Stimulated activated CD4-positive, alpha-beta T cell treated with anti-CD3 and anti-CD28 coated beads, Interleukin-1b, Interleukin-23, amount 100 ng/mL, for 1 hour (primary cell): ENCODE results near the gene PARP15.
"Not testable (repeated sequence)": the region's sequence is repeated elsewhere in the genome, so short reads cannot be mapped to it uniquely, and the experiment has no call there.

ENCODE experiments used
- DNase-seq, 2 donors: peaks; one replicate each; pipeline ENCODE4 v3.0.0-alpha.2; 2020; ENCODE audit warnings: low read depth in 2 of 2

The PARP15 gene

DNA sequence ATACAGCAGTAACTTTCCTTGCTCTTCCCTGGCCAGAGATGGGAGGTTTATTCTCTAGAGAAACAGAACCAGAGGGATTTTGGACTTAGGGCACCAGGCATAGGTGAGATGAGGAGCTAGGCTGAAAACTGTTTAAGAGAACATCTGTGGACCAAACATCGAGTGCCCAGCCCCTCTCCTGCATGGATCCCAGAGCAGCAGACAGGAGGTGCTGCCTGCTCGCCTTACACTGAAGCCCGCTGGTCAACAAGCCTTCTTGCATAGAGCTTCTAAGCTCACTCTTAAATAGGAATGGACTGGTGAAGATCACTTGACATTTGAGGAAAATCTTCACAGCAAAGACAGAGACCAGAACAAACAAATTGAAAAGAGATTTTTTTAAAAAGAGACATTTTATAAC lies 41.2 kb downstream of the PARP15 start:
- no peak for DNase-seq

DNA sequence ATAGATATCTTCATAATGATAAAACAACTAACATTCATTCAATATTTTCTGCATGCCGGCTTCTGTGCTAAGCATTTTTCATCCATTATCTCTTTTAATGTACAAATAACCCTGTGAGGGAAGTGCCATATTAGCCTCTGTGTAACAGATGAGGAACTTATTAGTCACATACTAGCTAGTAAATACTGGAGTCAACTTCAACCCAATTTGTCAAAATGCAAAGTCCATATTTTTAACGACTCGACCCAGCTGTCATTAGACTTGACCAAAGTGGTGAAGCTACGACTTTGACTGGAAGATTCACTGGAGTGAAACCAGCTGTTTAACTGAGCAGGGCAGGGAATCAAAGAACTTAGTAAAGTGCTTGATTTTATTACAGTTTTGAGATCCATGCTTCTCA lies 41.6 kb downstream of the PARP15 start:
- no peak for DNase-seq

DNA sequence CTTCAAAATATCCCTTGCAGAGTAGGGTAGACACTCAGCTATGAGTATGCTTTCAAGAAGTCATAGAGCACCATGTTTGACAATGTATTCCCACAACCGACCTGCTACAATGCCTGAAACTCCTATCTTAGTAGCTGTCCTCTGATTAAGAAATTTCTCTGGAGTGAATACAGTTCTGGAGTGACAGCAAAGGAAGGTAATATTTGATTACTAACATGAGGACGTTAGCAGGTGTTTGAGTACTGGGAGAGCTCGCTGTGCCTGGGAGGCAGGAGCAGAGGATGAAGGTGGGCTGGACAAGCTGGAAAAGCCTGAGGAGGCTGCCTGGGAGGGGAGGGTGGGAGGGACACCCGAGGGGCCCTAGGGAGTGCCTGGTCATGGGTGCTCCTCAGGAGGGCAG lies 42.9 kb downstream of the PARP15 start:
- DNase-seq = no peak

DNA sequence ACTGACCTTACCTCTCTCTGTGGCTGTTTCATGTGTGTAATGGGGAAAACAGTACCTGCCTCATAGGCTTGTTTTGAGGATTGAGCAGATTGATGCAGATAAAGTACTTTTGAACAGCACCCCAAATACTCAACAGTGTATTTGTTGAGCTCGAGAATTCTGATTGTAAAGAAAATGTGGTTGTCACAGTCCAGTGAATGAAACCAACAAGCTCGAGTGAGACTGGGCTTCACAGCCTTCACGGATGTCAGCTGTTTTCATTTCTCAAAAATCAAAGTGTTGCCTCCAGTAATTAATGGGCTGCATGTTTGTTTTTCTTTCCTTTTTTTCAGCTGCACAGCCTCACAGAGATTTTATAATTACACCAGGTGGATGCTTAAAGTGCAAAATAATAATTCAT lies 43.7 kb downstream of the PARP15 start:
- no peak for DNase-seq

DNA sequence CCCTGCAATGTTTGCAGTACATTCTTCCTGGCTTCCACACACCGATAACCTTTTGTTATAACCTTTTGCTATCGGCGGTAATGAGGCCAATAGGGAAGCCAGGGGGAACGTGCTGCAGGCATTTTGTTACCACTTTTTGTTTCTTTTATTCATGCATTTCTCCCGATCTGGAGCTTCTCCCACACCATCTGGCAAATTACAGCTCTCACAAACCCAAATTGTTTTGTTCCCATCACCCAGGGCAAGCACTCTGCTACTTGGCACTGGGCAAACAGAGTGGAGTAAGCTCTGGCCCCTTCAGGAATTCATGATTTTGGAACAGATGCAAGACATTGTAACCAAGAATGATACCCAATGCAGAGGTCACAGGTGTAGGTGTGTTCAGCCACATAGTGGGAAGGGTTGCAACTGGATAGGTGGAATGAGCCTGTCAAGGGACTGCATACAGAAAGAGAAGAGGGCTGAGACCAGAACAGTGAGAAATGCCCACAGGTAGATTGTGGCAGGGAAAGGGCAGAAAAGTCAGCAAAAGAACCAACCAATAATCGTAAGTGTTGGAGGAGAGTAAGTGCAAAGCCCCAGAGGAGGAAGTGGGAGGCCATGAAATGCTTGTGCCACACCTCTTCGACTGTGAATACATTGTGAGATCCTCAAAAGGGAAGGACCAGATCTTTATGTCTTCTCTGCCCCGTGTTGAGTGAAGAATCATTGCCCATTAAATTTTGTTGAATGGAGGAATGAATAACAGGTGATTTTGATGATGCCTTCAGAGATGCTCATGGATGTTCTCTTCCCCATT lies 45.8 kb downstream of the PARP15 start:
- no peak for DNase-seq

DNA sequence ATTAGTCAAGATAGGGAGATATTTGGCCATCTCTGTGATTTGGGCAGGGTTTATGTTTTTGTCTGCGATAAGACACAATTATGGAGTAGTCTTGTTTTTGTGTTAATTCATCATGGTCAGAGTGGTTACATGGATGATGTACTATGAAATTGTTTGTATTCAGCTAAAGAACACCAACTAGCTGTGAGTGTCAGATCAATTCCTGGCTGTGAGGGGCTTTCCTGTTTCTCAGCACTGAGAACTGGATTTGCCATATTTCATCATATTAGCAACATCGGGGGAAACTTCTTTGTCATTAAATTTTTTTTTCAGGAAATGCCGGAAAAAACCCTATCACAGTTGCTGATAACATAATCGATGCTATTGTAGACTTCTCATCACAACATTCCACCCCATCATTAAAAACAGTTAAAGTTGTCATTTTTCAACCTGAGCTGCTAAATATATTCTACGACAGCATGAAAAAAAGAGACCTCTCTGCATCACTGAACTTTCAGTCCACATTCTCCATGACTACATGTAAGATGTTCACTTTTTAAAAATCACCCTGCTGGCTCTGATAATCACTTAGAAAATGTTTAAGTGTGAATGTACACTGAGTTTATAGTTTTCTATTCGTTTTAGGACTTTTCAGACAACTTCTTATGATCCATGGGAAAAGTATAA lies 49.2 kb downstream of the PARP15 start:
- DNase-seq = no peak

DNA sequence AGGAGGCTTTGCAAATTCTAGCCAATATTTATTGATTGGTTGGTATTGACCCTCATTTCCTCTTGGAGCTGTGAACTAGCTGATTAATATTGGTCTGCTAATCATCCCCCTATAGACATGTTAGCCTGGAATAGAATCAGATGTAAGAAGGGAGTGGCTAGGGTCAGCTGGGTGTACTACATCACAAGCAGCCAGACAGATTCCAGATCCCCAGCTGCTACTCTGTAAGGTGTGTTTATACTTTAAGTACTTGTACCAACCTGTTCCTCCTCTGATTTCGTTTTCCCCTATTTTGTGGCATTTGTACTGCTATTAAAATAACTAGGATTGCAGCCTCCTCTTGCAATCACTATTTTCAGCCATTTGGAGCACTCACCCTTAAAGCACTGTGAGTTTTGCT lies 49.9 kb downstream of the PARP15 start:
- DNase-seq = no peak

DNA sequence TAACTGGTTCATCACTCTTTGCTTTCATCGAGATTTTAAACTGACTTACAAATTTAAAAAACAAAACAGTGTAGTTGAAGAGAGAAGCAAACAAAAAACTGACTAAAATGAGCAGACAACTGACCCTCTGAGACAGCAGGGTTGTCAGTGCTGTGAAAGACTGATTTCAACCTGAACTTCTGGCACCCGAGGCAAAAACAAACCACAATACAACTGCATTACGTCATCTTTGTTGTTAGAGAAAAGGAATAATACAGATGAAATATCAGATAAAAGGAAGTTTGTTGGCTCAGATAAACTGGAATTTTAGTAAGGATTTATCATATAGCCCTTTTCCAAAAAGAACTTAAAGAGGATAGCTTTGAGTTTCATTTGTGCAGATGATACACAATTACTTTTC lies 51.1 kb downstream of the PARP15 start:
- DNase-seq = no peak

DNA sequence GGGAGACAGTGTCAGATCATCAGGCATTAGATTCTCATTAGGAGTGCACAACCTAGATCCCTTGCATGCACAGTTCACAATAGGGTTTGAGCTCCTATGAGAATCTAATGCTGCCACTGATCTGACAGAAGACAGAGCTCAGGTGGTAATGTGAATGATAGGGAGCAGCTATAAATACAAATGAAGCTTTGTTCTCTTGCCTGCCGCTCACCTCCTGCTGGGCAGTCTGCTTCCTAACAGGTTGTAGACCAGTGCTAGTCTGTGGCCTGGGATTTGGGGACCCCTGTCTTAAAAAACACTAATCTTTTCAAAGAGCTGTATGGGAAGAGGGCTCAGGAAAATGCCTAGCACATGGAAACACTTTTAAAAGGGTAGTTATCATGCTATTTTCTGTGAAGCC lies 52.3 kb downstream of the PARP15 start:
- no peak for DNase-seq

DNA sequence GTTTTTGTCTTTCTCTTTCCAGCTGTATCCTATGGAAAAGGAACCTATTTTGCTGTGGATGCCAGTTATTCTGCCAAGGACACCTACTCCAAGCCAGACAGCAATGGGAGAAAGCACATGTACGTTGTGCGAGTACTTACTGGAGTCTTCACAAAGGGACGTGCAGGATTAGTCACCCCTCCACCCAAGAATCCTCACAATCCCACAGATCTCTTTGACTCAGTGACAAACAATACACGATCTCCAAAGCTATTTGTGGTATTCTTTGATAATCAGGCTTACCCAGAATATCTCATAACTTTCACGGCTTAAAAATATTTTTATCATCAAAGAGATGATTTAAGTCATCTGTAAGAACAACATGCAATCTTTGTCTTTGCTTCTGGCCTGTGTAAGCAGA lies 58.3 kb downstream of the PARP15 start:
- DNase-seq = no peak

DNA sequence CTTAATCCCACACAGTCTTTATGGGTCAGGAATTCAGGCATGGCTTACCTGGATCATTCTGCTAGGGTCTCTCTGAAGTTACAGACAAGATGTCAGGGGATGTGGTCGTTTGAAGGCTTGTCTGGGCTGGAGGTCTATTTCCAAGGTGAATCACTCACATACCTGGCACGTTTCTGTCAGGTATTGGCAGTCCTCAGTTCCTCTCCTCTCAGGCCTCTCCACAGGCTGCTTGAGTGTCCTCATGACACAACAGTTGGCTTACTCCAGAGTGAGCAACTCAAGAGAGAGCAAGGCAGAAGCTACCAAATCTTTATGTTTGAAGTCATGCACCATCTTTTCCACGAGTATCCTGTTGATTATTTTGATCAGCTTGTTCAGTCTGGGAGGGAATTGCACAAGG lies 59.2 kb downstream of the PARP15 start:
- no peak for DNase-seq

DNA sequence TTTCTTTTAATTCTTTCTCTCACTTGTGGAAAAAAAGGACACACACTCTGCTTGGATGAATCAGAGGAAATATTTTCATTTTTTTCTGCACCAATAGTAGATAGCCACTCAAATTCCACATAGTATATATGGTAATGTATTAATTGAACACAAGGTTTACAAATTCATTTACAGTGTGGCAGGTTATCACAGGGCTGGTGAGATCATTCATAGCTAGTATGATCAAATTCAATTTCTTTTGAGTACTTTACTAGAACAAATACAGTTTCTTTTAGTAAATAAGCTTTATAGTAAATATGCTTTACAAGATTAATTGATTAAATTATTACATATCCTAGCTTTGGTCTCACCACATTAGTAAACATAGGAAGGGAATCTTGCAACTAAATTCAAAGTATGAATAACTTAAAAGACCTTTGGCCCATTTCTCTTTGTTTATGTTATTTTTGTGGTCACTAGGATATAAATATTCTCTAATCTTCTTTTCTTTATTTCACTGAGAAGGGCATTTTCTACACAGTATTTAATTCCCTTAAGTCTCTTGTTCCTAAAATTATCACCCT lies 63.1 kb downstream of the PARP15 start:
- no peak for DNase-seq

DNA sequence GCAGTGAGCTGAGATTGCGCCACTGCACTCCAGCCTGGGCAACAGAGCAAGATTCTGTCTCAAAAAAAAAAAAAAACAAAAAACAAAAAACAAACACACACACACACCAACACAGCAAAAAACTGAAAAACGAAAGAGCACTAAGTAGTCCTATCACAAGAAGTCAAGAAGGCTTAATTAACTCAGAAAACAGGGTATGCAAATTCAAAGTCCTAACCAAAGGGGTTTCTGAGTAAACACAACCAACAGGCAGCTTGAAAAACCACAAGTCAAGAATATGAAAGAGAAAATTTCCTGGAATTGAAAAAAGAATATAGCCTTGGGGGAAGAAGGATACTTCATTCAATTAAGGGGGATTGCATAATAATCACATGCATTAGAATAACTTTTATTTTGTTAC lies 65.5 kb downstream of the PARP15 start:
- DNase-seq = no peak

DNA sequence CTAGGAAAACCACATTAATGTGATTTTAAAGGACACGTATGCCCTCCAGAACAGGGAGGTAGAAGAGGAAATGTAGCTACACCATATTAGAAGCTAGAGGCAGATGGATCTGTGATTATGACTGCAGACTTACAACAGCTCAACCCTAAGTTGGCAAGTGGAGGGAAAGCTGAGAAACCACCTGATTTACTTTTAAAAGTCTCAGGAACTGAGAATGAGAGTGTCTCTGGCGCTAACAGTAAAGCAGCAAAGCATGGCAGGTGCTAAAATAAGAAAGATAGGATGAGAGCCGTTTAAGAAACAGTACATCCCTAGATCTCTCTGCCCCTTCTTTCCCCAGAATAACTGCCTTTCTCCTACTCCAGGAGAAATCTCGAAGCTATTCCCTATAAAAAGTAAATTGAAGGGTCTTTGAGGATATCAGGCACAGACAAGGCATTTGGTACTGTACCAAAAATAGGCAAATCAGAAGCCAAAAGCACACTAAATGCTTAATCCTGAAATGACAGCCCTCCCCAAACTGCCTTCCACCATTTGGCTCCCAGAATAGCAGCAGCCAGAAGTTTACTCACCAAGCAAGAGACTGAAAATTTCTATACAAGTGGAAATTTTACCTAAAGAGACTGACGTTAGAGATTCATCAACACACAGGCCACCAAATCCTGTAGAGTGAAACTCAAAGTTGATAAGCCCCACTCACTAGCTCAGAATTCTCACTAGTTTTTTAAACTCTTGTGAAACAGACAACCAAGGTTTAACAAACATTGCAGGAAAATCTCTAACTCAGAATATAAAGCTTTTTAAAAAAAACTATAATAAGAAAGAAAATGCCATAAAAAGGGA lies 68.9 kb downstream of the PARP15 start:
- DNase-seq = no peak

DNA sequence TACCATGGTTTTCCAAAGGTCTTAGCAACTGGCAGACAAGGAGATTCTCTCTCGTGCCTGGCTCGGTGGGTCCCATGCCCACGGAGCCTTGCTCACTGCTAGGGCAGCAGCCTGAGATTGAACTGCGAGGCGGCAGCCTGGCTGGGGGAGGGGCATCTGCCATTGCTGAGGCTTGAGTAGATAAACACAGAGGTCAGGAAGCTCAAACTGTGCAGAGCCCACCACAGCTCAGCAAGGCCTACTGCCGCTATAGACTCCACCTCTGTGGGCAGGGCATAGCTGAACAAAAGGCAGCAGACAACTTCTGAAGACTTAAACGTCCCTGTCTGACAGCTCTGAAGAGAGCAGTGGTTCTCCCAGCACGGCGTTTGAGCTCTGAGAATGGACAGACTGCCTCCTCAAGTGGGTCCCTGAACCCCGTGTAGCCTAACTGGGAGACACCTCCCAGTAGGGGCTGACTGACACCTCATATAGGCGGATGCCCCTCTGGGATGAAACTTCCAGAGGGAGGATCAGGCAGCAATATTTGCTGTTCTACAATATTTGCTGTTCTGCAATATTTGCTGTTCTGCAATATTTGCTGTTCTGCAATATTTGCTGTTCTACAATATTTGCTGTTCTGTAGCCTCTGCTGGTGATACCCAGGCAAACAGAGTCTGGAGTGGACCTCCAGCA lies 73.9 kb downstream of the PARP15 start:
- not testable (repeated sequence) for DNase-seq

DNA sequence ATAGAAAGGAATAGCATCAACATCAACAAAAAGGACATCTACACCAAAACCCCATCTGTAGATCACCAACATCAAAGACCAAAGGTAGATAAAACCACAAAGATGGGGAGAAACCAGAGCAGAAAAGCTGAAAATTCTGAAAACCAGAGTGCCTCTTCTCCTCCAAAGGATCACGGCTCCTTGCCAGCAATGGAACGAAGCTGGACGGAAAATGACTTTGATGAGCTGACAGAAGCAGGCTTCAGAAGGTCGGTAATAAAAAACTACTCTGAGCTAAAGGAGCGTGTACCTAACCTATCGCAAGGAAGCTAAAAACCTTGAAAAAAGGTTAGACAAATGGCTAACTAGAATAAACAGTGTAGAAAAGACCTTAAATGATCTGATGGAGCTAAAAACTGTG lies 74.5 kb downstream of the PARP15 start:
- DNase-seq = not testable (repeated sequence)

DNA sequence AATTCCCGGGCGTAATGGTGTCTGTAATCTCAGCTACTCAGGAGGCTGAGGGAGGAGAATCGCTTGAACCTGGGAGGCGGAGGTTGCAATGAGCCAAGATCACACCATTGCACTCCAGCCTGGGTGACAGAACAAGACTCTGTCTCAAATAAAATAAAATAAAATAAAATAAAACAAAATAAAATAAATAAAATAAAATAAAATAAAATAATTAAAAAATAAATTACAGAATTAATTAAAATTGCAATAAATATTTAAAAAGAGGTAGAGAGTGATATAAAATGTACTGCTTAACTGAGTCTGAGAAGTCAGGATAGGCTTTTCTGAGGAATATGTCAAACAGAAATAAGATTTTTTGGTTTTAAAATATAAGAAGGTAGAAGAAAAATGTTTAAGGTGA lies 80.9 kb downstream of the PARP15 start:
- not testable (repeated sequence) for DNase-seq

DNA sequence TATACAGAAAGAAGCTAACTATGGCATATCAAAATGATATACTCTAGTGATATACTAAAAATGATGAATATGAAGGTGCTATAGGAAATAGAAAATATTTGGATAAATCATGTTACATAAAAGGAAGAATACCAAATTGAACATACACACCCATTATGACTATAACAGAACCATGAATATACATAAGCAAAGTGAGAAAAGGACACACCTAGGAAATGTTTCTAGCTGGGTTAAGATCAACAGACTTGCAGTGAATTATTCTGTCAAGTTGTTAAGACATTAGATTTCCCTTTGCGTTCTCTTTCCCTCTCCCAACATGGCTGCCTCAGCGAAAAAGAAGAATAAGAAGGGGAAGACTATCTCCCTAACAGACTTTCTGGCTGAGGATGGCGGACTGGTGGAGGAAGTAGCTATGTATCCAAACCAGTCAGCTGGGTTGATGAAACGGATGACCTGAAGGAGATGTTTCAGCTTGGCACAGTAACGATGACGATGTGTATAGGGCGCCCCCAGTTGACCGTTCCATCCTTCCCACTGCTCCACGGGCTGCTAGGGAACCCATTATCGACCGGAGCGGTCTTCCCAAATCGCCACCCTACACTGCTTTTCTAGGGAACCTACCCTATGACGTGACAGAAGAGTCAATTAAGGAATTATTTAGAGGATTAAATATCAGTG lies 83.0 kb downstream of the PARP15 start:
- no peak for DNase-seq

DNA sequence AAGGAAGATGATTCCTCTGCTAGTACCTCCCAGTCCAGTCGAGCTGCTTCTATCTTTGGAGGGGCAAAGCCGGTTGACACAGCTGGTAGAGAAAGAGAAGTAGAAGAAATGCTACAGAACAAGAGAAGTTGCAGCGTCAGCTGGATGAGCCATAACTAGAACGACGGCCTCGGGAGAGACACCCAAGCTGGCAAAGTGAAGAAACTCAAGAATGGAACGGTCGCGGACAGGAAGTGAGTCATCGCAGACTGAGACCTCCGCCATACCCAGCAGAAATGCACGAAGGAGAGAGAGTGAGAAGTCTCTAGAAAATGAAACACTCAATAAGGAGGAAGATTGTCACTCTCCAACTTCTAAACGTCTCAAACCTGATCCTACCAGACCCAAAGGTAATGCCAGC lies 84.2 kb downstream of the PARP15 start:
- no peak for DNase-seq

DNA sequence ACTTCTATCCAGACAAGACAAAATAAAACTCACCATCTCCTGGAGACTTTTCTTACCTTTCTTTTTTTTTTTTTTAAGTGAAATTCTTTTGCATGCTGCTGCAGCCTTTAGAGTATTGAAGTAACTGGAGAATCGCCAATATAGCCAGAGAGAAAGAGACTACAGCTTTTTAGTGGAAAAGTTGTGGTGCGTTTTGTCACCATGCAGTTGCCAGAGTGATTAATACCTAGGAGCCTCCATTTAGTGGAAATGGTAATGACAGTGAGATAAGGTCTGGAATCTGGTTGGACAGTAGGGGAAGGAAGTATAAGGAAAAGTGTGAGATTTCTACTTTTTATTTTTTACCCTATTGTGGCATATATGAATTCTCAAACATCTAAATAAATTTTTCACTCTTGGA lies 85.1 kb downstream of the PARP15 start:
- DNase-seq = no peak

DNA sequence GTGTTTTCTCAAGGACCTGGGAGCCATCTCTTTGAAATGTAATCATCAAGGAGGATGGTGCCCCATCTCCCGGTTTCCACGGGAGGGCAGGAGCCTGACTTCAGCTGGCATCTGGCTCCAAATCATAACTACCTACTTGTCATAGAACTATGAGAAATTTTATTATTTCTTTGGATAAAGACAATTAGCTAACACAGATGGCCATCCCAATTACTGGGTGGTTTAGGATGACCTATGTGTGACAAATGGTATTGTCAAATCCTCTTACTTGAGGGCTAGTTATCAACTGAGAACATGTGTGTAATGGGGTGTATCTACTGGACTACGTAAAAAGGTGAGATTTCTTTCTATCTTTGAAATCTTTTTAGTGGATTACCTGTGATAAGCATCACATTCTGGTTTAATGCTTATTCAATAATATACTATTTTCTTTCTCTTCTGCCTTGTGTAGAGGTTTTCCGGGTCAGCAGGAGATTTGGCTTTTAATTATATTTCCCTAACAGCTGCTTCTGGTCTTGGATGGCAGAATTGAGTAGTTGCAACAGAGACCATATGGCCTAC lies 87.9 kb downstream of the PARP15 start:
- no peak for DNase-seq
